SK-N-SH (cell line): ENCODE measurements around the gene ZFP69. TPM values are rescaled to one million over a fixed set of nuclear protein-coding genes. Genes with fewer than 3 reads are reported as not detected.

Experiments
- CTCF ChIA-PET: fragments of 300-600, 350-600 bp; formaldehyde crosslinking; extraction: SDS; loops from one replicate; lab custom pipeline; 2021; lab: Yijun Ruan, JAX
- POLR2A ChIA-PET: fragments of 350-600 bp; sonication (Branson Sonifier 250); formaldehyde crosslinking; extraction: SDS; loops from one replicate; lab custom pipeline; 2020; ENCODE audit warnings: antibody characterized with exemption, inconsistent platforms; lab: Yijun Ruan, JAX
- DNase-seq: peaks from one replicate; pipeline ENCODE4 v3.0.0; 2012
- H2AFZ ChIP-seq: fragments of 200-600 bp; sonication (generic); 2 replicates; pipeline ENCODE4 v1.8.1; 2016; ENCODE audit warnings: antibody characterized with exemption, mild to moderate bottlenecking, low read depth
- H3F3A ChIP-seq: fragments of 200-600 bp; sonication (generic); replicated peaks from 2 replicates; pipeline ENCODE3; 2016; ENCODE audit warnings: antibody characterized with exemption, mild to moderate bottlenecking; ENCODE audit not compliant: insufficient read depth
- H3K27ac ChIP-seq, 2 experiments: fragments of 200-500 bp in 1 of 2; fragments of 200-600 bp in 1 of 2; sonication (Bioruptor generic) in 1 of 2; sonication (generic), shearing (Covaris generic) in 1 of 2; 2 replicates each; pipeline versions ENCODE4 v1.5.1 to v1.6.1; 2014 to 2016; ENCODE audit warnings: low read depth in 2 of 2, inconsistent platforms in 1 of 2, low read length in 1 of 2, mild to moderate bottlenecking in 1 of 2, mixed read lengths in 1 of 2
- H3K27me3 ChIP-seq: fragments of 200-600 bp; sonication (generic), shearing (Covaris generic); 2 replicates; pipeline ENCODE4 v1.6.1; 2016; ENCODE audit warnings: mixed run types; ENCODE audit not compliant: insufficient read depth
- H3K36me3 ChIP-seq, 2 experiments: fragments of 200-500 bp in 1 of 2; fragments of 200-600 bp in 1 of 2; sonication (Bioruptor generic) in 1 of 2; sonication (generic) in 1 of 2; replicated peaks in 1 of 2; 2 replicates each; pipeline versions ENCODE3 to v1.5.1; 2014 to 2016; ENCODE audit warnings: low read length in 1 of 2, mild to moderate bottlenecking in 1 of 2; ENCODE audit not compliant: insufficient read depth in 2 of 2, control insufficient read depth in 1 of 2
- H3K4me1 ChIP-seq, 2 experiments: fragments of 200-500 bp in 1 of 2; fragments of 200-600 bp in 1 of 2; sonication (Bioruptor generic) in 1 of 2; sonication (generic), shearing (Covaris generic) in 1 of 2; 2 replicates each; pipeline versions ENCODE4 v1.5.1 to v1.6.1; 2014 to 2016; ENCODE audit warnings: low read depth in 1 of 2, low read length in 1 of 2, mixed run types in 1 of 2; ENCODE audit not compliant: insufficient read depth in 2 of 2, control insufficient read depth in 1 of 2
- H3K4me2 ChIP-seq: fragments of 200-600 bp; sonication (generic), shearing (Covaris generic); 2 replicates; pipeline ENCODE4 v1.6.1; 2017; ENCODE audit warnings: mixed run types
- H3K4me3 ChIP-seq, 2 experiments: fragments of 200-500 bp in 1 of 2; fragments of 200-600 bp in 1 of 2; sonication (Bioruptor generic) in 1 of 2; sonication (generic), shearing (Covaris generic) in 1 of 2; 2 replicates each; pipeline versions ENCODE4 v1.5.1 to v1.8.1; 2014 to 2016; ENCODE audit warnings: low read depth in 2 of 2, inconsistent platforms in 1 of 2, low read length in 1 of 2, mild to moderate bottlenecking in 1 of 2, mixed read lengths in 1 of 2, moderate library complexity in 1 of 2
- H3K79me2 ChIP-seq: fragments of 200-600 bp; sonication (generic); 2 replicates; pipeline ENCODE4 v1.8.1; 2017; ENCODE audit warnings: mild to moderate bottlenecking; ENCODE audit not compliant: insufficient read depth
- H3K9ac ChIP-seq: fragments of 200-600 bp; sonication (generic); 2 replicates; pipeline ENCODE4 v1.6.1; 2017; ENCODE audit warnings: mixed run types
- H3K9me2 ChIP-seq: fragments of 200-600 bp; sonication (generic); 2 replicates; pipeline ENCODE4 v1.6.1; 2017; ENCODE audit warnings: mixed run types
- H3K9me3 ChIP-seq: fragments of 200-600 bp; sonication (generic); 2 replicates; pipeline ENCODE4 v1.6.1; 2017; ENCODE audit warnings: mixed run types, mild to moderate bottlenecking, moderate library complexity
- H4K20me1 ChIP-seq: fragments of 200-600 bp; sonication (generic); 2 replicates; pipeline ENCODE4 v1.6.1; 2017; ENCODE audit warnings: mild to moderate bottlenecking, mixed run types; ENCODE audit not compliant: insufficient read depth
- CTCF ChIP-seq: fragments of 200-600 bp; sonication (generic); IDR thresholded peaks from 2 replicates; pipeline ENCODE4 v1.6.1; 2017; ENCODE audit warnings: antibody characterized with exemption, mild to moderate bottlenecking, moderate library complexity
- FOSL2 ChIP-seq: IDR thresholded peaks from 2 replicates; pipeline ENCODE4 v1.4.0; 2012; ENCODE audit warnings: low read depth, mild to moderate bottlenecking, moderate library complexity, borderline replicate concordance
- FOXM1 ChIP-seq: IDR thresholded peaks from 2 replicates; pipeline ENCODE4 v1.4.0; 2012; ENCODE audit warnings: low read depth, mild to moderate bottlenecking
- MEF2A ChIP-seq: IDR thresholded peaks from 2 replicates; pipeline ENCODE4 v1.4.0; 2012; ENCODE audit warnings: low read depth, borderline replicate concordance
- RXRA ChIP-seq: IDR thresholded peaks from 2 replicates; pipeline ENCODE4 v1.4.0; 2012; ENCODE audit warnings: low read depth, mild to moderate bottlenecking, borderline replicate concordance
- TEAD4 ChIP-seq: IDR thresholded peaks from 2 replicates; pipeline ENCODE4 v1.4.0; 2012; ENCODE audit warnings: mild to moderate bottlenecking, borderline replicate concordance; ENCODE audit not compliant: insufficient read depth
- YY1 ChIP-seq: IDR thresholded peaks from 2 replicates; pipeline ENCODE4 v1.4.0; 2012; ENCODE audit warnings: low read depth, mild to moderate bottlenecking
- WGBS: methylation state at CpG from one replicate; pipeline ENCODE4 v1.1.6; 2017; ENCODE audit warnings: low lambda C conversion rate; 5-methylcytosine and 5-hydroxymethylcytosine counted together
- polyA plus RNA-seq, 3 experiments: library from polyadenylated mRNA; depleted of rRNA; stranded (reverse); fragments of >200 nt; gene quantifications; 2 replicates each; pipeline ENCODE4 v1.2.3, GENCODE V29; 2012

Gene ZFP69
- polyA plus RNA-seq, 1 of the 3 experiments (the other 2 are of a cell fraction) = 1.9 TPM

GRCh38 chr1:40539338-40539737 is 62.2 kb downstream of the ZFP69 start:
- H3K4me2 ChIP-seq = no peak overlapping the region
- H3F3A ChIP-seq = no peaks in the 10 kb centered on the region
- ChIA-PET POLR2A (no interaction called here), CTCF (no interaction called here)
- H2AFZ ChIP-seq = no peak overlapping the region
- H4K20me1 ChIP-seq = no peaks in the 10 kb centered on the region
- H3K36me3 ChIP-seq = peaks cover 5 to 37% of the 10 kb centered on the region in 2 experiments
- no peak overlapping the region for H3K9ac ChIP-seq
- no peaks in the 10 kb centered on the region for H3K27me3 ChIP-seq
- H3K9me3 ChIP-seq = no peaks in the 10 kb centered on the region
- no peaks in the 10 kb centered on the region for H3K9me2 ChIP-seq
- H3K79me2 ChIP-seq = no peaks in the 10 kb centered on the region
- no peak for DNase-seq
- WGBS = 81% methylated on average over 7 of the region's 7 CpGs
- H3K4me1 ChIP-seq = no peaks in the 10 kb centered on the region
- no peak overlapping the region for H3K27ac ChIP-seq
- no peak overlapping the region for H3K4me3 ChIP-seq
- TF ChIP-seq YY1 (no peak), CTCF (no peak), RXRA (no peak), FOXM1 (no peak), FOSL2 (no peak), TEAD4 (no peak), MEF2A (no peak)

Other genes starting within 250 kb of the ZFP69 start
- gene TMCO2, start 229.4 kb upstream of the ZFP69 start, polyA plus RNA-seq (2012; rRNA removed) = 0.19 TPM in 1 of 2 replicates, not detected in the other
- 13.7 and 15.4 TPM in 2 replicates for gene ZMPSTE24, start 219.1 kb upstream of the ZFP69 start, polyA plus RNA-seq (2012; rRNA removed)
- 0.63 and 0.94 TPM in 2 replicates for gene COL9A2, start 160.0 kb upstream of the ZFP69 start, polyA plus RNA-seq (2012; rRNA removed)
- gene SMAP2, start 103.6 kb upstream of the ZFP69 start, polyA plus RNA-seq (2012; rRNA removed) = 11.2 and 12.7 TPM in 2 replicates
- gene ZFP69B, start 26.8 kb upstream of the ZFP69 start, polyA plus RNA-seq (2012; rRNA removed) = 1.7 and 2.1 TPM in 2 replicates
- gene EXO5, start 31.5 kb downstream of the ZFP69 start, polyA plus RNA-seq (2012; rRNA removed) = 7.4 and 8.8 TPM in 2 replicates
- 1.8 and 3.0 TPM in 2 replicates for gene ZNF684, start 54.3 kb downstream of the ZFP69 start, polyA plus RNA-seq (2012; rRNA removed)
- gene RIMS3, start 188.4 kb downstream of the ZFP69 start, polyA plus RNA-seq (2012; rRNA removed) = 1.9 and 2.9 TPM in 2 replicates
- 68.0 and 72.4 TPM in 2 replicates for gene NFYC, start 214.4 kb downstream of the ZFP69 start, polyA plus RNA-seq (2012; rRNA removed)